DND-41 (cell line): ENCODE data around the gene MNT.
A peak's percentile ranks its signal among the peaks of the same experiment; 100 is the strongest.

ENCODE experiments used
- CTCF ChIP-seq: IDR thresholded peaks from 2 replicates; pipeline ENCODE4 v1.5.1; 2012; ENCODE audit warnings: borderline replicate concordance, low read length, moderate library complexity, mild to moderate bottlenecking; ENCODE audit not compliant: poor library complexity, severe bottlenecking; ENCODE audit errors: extremely low read depth
- EZH2 ChIP-seq: IDR thresholded peaks from 3 replicates; pipeline ENCODE4 v1.6.1; 2012; ENCODE audit warnings: borderline replicate concordance, low read depth, mild to moderate bottlenecking, moderate library complexity, low read length, inconsistent platforms; ENCODE audit not compliant: severe bottlenecking

GRCh38 chr17:2369551-2370210 lies 31.2 kb downstream of the MNT start:
- TF ChIP-seq CTCF (peak; percentile 12), EZH2 (no peak)
